ENCODE measurements around the gene STK32A. TPM values are rescaled to one million over a fixed set of nuclear protein-coding genes. Genes with fewer than 3 reads are reported as not detected.

Gene STK32A
- total and polyA plus RNA-seq, 4 donors: 0.03 to 0.17 (median 0.09) TPM

- 77% methylated on average over 5 of the region's 5 CpGs for WGBS
- no peak for TF ChIP-seq TAF1 (conservative IDR thresholded peaks at IDR 0.05)
- no peak for TF ChIP-seq EGR1 (IDR thresholded peaks at IDR 0.05; ENCODE audit: low read depth in 2 of 2)
- no peak for TF ChIP-seq YY1 (IDR thresholded peaks at IDR 0.05)
These were observed 140.3 kb downstream of the STK32A start for GRCh38 chr5:147375151-147375550.

DNA sequence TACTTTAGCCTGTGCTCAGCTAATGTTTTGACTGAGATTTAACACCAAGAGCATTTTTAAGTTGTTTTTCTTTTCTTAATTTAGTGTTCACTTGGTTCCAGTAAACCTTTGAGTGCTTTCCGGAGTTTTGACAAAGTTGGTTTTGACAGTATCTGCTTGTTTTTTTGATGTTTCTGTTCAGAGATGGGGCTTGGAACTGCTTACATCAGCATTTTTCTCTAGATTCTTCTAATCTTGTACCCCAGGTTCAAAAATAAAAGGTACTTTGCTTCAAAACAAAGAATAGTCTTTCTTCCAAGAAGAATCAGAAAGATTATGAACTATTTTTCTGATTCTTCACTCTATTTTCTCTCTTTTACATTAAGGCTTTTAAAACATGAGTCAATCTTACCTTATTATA lies 142.9 kb downstream of the STK32A start:
- 84% methylated on average over 1 of the region's 1 CpG for WGBS

More at GRCh38 chr5:147375151-147375550, 140.3 kb downstream of the STK32A start:
- Histone ChIP-seq H3K9ac (ENCODE audit: low read depth in 1 of 2, low read length in 2 of 2) (no peak overlapping the region), H3K27ac (ENCODE audit: low read depth in 1 of 2, low read length in 2 of 2) (no peak overlapping the region), H3K4me1 (ENCODE audit: control insufficient read depth in 4 of 4, insufficient read depth in 4 of 4, low read length in 3 of 4) (no peaks in the 10 kb centered on the region), H3K9me3 (ENCODE audit: control insufficient read depth in 4 of 4, low read length in 3 of 4) (no peaks in the 10 kb centered on the region), H3K4me3 (ENCODE audit: low read depth in 1 of 3, low read length in 3 of 3) (no peak overlapping the region), H3K36me3 (ENCODE audit: control insufficient read depth in 4 of 4, insufficient read depth in 3 of 4, low read depth in 1 of 4, low read length in 3 of 4) (no peaks in the 10 kb centered on the region), H3K27me3 (ENCODE audit: control insufficient read depth in 4 of 4, insufficient read depth in 4 of 4, low read length in 3 of 4) (no peaks in the 10 kb centered on the region)
- no peak for DNase-seq (ENCODE audit: low spot score)

GRCh38 chr5:147381555-147381954 lies 146.7 kb downstream of the STK32A start:
- H3K27ac ChIP-seq (ENCODE audit: low read depth in 1 of 2, low read length in 2 of 2): no peak overlapping the region
- no peaks in the 10 kb centered on the region for H3K9me3 ChIP-seq (ENCODE audit: control insufficient read depth in 4 of 4, low read length in 3 of 4)
- no peaks in the 10 kb centered on the region for H3K36me3 ChIP-seq (ENCODE audit: control insufficient read depth in 4 of 4, insufficient read depth in 3 of 4, low read depth in 1 of 4, low read length in 3 of 4)
- no peak for DNase-seq (ENCODE audit: low spot score)
- H3K9ac ChIP-seq (ENCODE audit: low read depth in 1 of 2, low read length in 2 of 2): no peak overlapping the region
- no peaks in the 10 kb centered on the region for H3K4me1 ChIP-seq (ENCODE audit: control insufficient read depth in 4 of 4, insufficient read depth in 4 of 4, low read length in 3 of 4)
- whole genome bisulfite sequencing: 76% methylated on average over 3 of the region's 3 CpGs
- no peak overlapping the region for H3K4me3 ChIP-seq (ENCODE audit: low read depth in 1 of 3, low read length in 3 of 3)
- no peaks in the 10 kb centered on the region for H3K27me3 ChIP-seq (ENCODE audit: control insufficient read depth in 4 of 4, insufficient read depth in 4 of 4, low read length in 3 of 4)
- TF ChIP-seq TAF1 (conservative IDR thresholded peaks at IDR 0.05): no peak
- no peak for TF ChIP-seq EGR1 (IDR thresholded peaks at IDR 0.05; ENCODE audit: low read depth in 2 of 2)
- no peak for TF ChIP-seq NR2F2 (IDR thresholded peaks at IDR 0.05)
- TF ChIP-seq GABPA (IDR thresholded peaks at IDR 0.05 in 1 of 2, conservative IDR thresholded peaks at IDR 0.05 in 1 of 2): no peak
- TF ChIP-seq ATF3 (IDR thresholded peaks at IDR 0.05): no peak
- TF ChIP-seq JUND (IDR thresholded peaks at IDR 0.05): no peak
- TF ChIP-seq REST (IDR thresholded peaks at IDR 0.05): no peak
- TF ChIP-seq, protein P1, sequence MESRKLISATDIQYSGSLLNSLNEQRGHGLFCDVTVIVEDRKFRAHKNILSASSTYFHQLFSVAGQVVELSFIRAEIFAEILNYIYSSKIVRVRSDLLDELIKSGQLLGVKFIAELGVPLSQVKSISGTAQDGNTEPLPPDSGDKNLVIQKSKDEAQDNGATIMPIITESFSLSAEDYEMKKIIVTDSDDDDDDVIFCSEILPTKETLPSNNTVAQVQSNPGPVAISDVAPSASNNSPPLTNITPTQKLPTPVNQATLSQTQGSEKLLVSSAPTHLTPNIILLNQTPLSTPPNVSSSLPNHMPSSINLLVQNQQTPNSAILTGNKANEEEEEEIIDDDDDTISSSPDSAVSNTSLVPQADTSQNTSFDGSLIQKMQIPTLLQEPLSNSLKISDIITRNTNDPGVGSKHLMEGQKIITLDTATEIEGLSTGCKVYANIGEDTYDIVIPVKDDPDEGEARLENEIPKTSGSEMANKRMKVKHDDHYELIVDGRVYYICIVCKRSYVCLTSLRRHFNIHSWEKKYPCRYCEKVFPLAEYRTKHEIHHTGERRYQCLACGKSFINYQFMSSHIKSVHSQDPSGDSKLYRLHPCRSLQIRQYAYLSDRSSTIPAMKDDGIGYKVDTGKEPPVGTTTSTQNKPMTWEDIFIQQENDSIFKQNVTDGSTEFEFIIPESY (IDR thresholded peaks at IDR 0.05): no peak

More for the DNA sequence above, 142.9 kb downstream of the STK32A start:
- H3K4me3 ChIP-seq (ENCODE audit: low read depth in 1 of 3, low read length in 3 of 3): no peak overlapping the region
- H3K36me3 ChIP-seq (ENCODE audit: control insufficient read depth in 4 of 4, insufficient read depth in 3 of 4, low read depth in 1 of 4, low read length in 3 of 4): no peaks in the 10 kb centered on the region
- H3K4me1 ChIP-seq (ENCODE audit: control insufficient read depth in 4 of 4, insufficient read depth in 4 of 4, low read length in 3 of 4): no peaks in the 10 kb centered on the region
- no peak overlapping the region for H3K27ac ChIP-seq (ENCODE audit: low read depth in 1 of 2, low read length in 2 of 2)
- no peak for TF ChIP-seq EGR1 (IDR thresholded peaks at IDR 0.05; ENCODE audit: low read depth in 2 of 2)
- TF ChIP-seq RAD21 (IDR thresholded peaks at IDR 0.05): no peak
- TF ChIP-seq FOXA1 (IDR thresholded peaks at IDR 0.05): no peak
- TF ChIP-seq RXRA (IDR thresholded peaks at IDR 0.05): no peak
- TF ChIP-seq YY1 (IDR thresholded peaks at IDR 0.05): no peak
- TF ChIP-seq HNF4G (IDR thresholded peaks at IDR 0.05): no peak
- TF ChIP-seq HNF4A (conservative IDR thresholded peaks at IDR 0.05): no peak
- TF ChIP-seq SP1 (IDR thresholded peaks at IDR 0.05): no peak
- no peak for TF ChIP-seq GABPA (IDR thresholded peaks at IDR 0.05 in 1 of 2, conservative IDR thresholded peaks at IDR 0.05 in 1 of 2)
- no peak for TF ChIP-seq JUND (IDR thresholded peaks at IDR 0.05)
- TF ChIP-seq NR2F2 (IDR thresholded peaks at IDR 0.05): no peak
- TF ChIP-seq, protein P1 (IDR thresholded peaks at IDR 0.05): no peak
- TF ChIP-seq FOXA2 (IDR thresholded peaks at IDR 0.05): no peak
- TF ChIP-seq CTCF (IDR thresholded peaks at IDR 0.05; ENCODE audit: low read depth, low read length, missing input control): no peak
- no peak for TF ChIP-seq TAF1 (conservative IDR thresholded peaks at IDR 0.05)
- H3K27me3 ChIP-seq (ENCODE audit: control insufficient read depth in 4 of 4, insufficient read depth in 4 of 4, low read length in 3 of 4): no peaks in the 10 kb centered on the region
- H3K9ac ChIP-seq (ENCODE audit: low read depth in 1 of 2, low read length in 2 of 2): no peak overlapping the region
- DNase-seq (ENCODE audit: low spot score): no peak
- no peaks in the 10 kb centered on the region for H3K9me3 ChIP-seq (ENCODE audit: control insufficient read depth in 4 of 4, low read length in 3 of 4)

All from liver (tissue), 9 donors.